Caco-2 (cell line): ENCODE data around the gene PDE4D. TPM values are rescaled to one million over a fixed set of nuclear protein-coding genes. Genes with fewer than 3 reads are reported as not detected.

Experiments used
- BruUV-seq: library from RNA; stranded (reverse); fragments of 400-500 nt; replicated peaks from 2 replicates; lab custom pipeline; 2021; lab: Mats Ljungman, UMichigan
- CTCF ChIA-PET: fragments of 300-600 bp; sonication (Branson Sonifier 250); formaldehyde crosslinking; loops from one replicate; lab custom pipeline; 2022; ENCODE audit warnings: antibody characterized with exemption; lab: Charles Lee
- POLR2A ChIA-PET: fragments of 300-600 bp; sonication (Branson Sonifier 250); formaldehyde crosslinking; loops from one replicate; lab custom pipeline; 2022; ENCODE audit warnings: antibody characterized with exemption; lab: Charles Lee
- DNase-seq, 2 experiments: peaks; one replicate each; pipeline versions ENCODE4 v3.0.0 to v3.0.0-alpha.2; 2020 to 2022
- H3K27me3 ChIP-seq: replicated peaks from 2 replicates; pipeline ENCODE4 v1.6.0; 2011; ENCODE audit warnings: low read length; ENCODE audit not compliant: control insufficient read depth, insufficient read depth
- H3K36me3 ChIP-seq: 2 replicates; pipeline ENCODE4 v1.5.1; 2011; ENCODE audit warnings: low read length; ENCODE audit not compliant: control insufficient read depth, insufficient read depth
- H3K4me1 ChIP-seq: fragments of 250-450 bp; sonication (Bioruptor Pico); 2 replicates; pipeline ENCODE4 v1.5.1; 2020; ENCODE audit warnings: mild to moderate bottlenecking
- H3K4me3 ChIP-seq: 2 replicates; pipeline ENCODE4 v1.5.1; 2011; ENCODE audit warnings: low read depth, mild to moderate bottlenecking, control low read depth, low read length
- H3K9me3 ChIP-seq: fragments of 250-450 bp; sonication (Bioruptor Pico); 2 replicates; pipeline ENCODE4 v1.5.1; 2020; ENCODE audit warnings: mild to moderate bottlenecking, moderate library complexity
- H3K27ac Mint-ChIP-seq: one replicate; pipeline ENCODE4 v1.8.0; 2022; ENCODE audit warnings: mixed read lengths; ENCODE audit not compliant: unreplicated experiment
- H3K27me3 Mint-ChIP-seq: one replicate; pipeline ENCODE4 v1.8.0; 2022; ENCODE audit warnings: mixed read lengths; ENCODE audit not compliant: insufficient read depth, unreplicated experiment
- H3K36me3 Mint-ChIP-seq: one replicate; pipeline ENCODE4 v1.8.0; 2022; ENCODE audit warnings: mild to moderate bottlenecking, mixed read lengths; ENCODE audit not compliant: insufficient read depth, unreplicated experiment
- H3K4me1 Mint-ChIP-seq: one replicate; pipeline ENCODE4 v1.8.0; 2022; ENCODE audit warnings: low read depth, mixed read lengths; ENCODE audit not compliant: unreplicated experiment
- H3K4me3 Mint-ChIP-seq: one replicate; pipeline ENCODE4 v1.8.0; 2022; ENCODE audit warnings: mild to moderate bottlenecking, moderate library complexity, mixed read lengths; ENCODE audit not compliant: unreplicated experiment
- H3K9me3 Mint-ChIP-seq: one replicate; pipeline ENCODE4 v1.8.0; 2022; ENCODE audit warnings: mixed read lengths; ENCODE audit not compliant: unreplicated experiment
- CTCF ChIP-seq, 2 experiments: fragments of 200-600 bp in 1 of 2; IDR thresholded peaks; 1 replicate in 1 of 2; 2 replicates in 1 of 2; pipeline versions ENCODE4 v1.5.1 to v1.8.0; 2011 to 2022; ENCODE audit warnings: antibody characterized with exemption in 1 of 2, control low read depth in 1 of 2, inconsistent platforms in 1 of 2, low read depth in 1 of 2, low read length in 1 of 2, mild to moderate bottlenecking in 1 of 2, moderate library complexity in 1 of 2; ENCODE audit not compliant: insufficient read depth in 1 of 2, severe bottlenecking in 1 of 2, unreplicated experiment in 1 of 2
- intact Hi-C: fragments of 100-400 bp; cut with micrococcal nuclease; formaldehyde crosslinking; loops from one replicate; pipeline ENCODE4 v1.10.0; 2022; ENCODE audit not compliant: unreplicated experiment
- total RNA-seq: library from RNA; stranded (reverse); gene quantifications from 2 replicates; pipeline ENCODE4 v1.2.3, GENCODE V29; 2022

Gene PDE4D
- total RNA-seq, 1 experiment from 2014 or later, result 89.8 TPM

- Mint-ChIP-seq H3K4me3 (no peak overlapping the region), H3K36me3 (peaks cover 98% of the 10 kb centered on the region), H3K27me3 (no peaks in the 10 kb centered on the region), H3K4me1 (peaks cover 4% of the 10 kb centered on the region), H3K9me3 (no peaks in the 10 kb centered on the region), H3K27ac (no peak overlapping the region)
- no peaks in the 10 kb centered on the region; the same call in 1 of the 2 replicates for H3K36me3 ChIP-seq
- BruUV-seq, result no TSS peak
- ChIA-PET CTCF (no interaction called here), POLR2A (no interaction called here)
- H3K27me3 ChIP-seq, result no peaks in the 10 kb centered on the region
- H3K4me1 ChIP-seq, result no peaks in the 10 kb centered on the region
- no peak for DNase-seq
- TF ChIP-seq CTCF (IDR thresholded peaks at IDR 0.05; ENCODE audit: insufficient read depth in 1 of 2, low read depth in 1 of 2, low read length in 1 of 2, severe bottlenecking in 1 of 2, unreplicated experiment in 1 of 2), result no peak
- no peaks in the 10 kb centered on the region for H3K9me3 ChIP-seq
- intact Hi-C loops, result no loop called here
- no peak overlapping the region for H3K4me3 ChIP-seq
Measured at GRCh38 chr5:58979090-58979489, 914.4 kb downstream of the PDE4D start.

GRCh38 chr5:58974601-58975000 is 918.9 kb downstream of the PDE4D start:
- H3K4me3 Mint-ChIP-seq, result no peak overlapping the region
- no peaks in the 10 kb centered on the region for H3K9me3 Mint-ChIP-seq
- H3K4me3 ChIP-seq, result no peak overlapping the region
- no peaks in the 10 kb centered on the region for H3K4me1 ChIP-seq
- H3K27ac Mint-ChIP-seq, result no peak overlapping the region
- intact Hi-C loops, result no loop called here
- ChIA-PET POLR2A (no interaction called here), CTCF (no interaction called here)
- no peak for DNase-seq
- H3K36me3 ChIP-seq, result no peaks in the 10 kb centered on the region
- TF ChIP-seq CTCF (IDR thresholded peaks at IDR 0.05; ENCODE audit: insufficient read depth in 1 of 2, low read depth in 1 of 2, low read length in 1 of 2, severe bottlenecking in 1 of 2, unreplicated experiment in 1 of 2), result no peak
- no peaks in the 10 kb centered on the region for H3K27me3 Mint-ChIP-seq
- H3K4me1 Mint-ChIP-seq, result no peaks in the 10 kb centered on the region
- H3K36me3 Mint-ChIP-seq, result peaks cover 86% of the 10 kb centered on the region
- BruUV-seq, result no TSS peak
- no peaks in the 10 kb centered on the region for H3K27me3 ChIP-seq
- no peaks in the 10 kb centered on the region for H3K9me3 ChIP-seq

- Mint-ChIP-seq H3K36me3 (peaks cover 86% of the 10 kb centered on the region), H3K27me3 (no peaks in the 10 kb centered on the region), H3K4me1 (no peaks in the 10 kb centered on the region), H3K27ac (no peak overlapping the region), H3K4me3 (no peak overlapping the region), H3K9me3 (no peaks in the 10 kb centered on the region)
- H3K27me3 ChIP-seq, result no peaks in the 10 kb centered on the region
- no peak for TF ChIP-seq CTCF (IDR thresholded peaks at IDR 0.05; ENCODE audit: insufficient read depth in 1 of 2, low read depth in 1 of 2, low read length in 1 of 2, severe bottlenecking in 1 of 2, unreplicated experiment in 1 of 2)
- no peaks in the 10 kb centered on the region for H3K9me3 ChIP-seq
- intact Hi-C loops, result no loop called here
- H3K4me3 ChIP-seq, result no peak overlapping the region
- POLR2A ChIA-PET, result no interaction called here
- H3K36me3 ChIP-seq, result no peaks in the 10 kb centered on the region
- CTCF ChIA-PET, result no interaction called here
- DNase-seq, result no peak
- H3K4me1 ChIP-seq, result no peaks in the 10 kb centered on the region
- BruUV-seq, result no TSS peak
Measured at GRCh38 chr5:58974083-58974482, 919.4 kb downstream of the PDE4D start.
